A549 (cell line): ENCODE results near the gene SLC35A1. TPM values are rescaled to one million over a fixed set of nuclear protein-coding genes. Genes with fewer than 3 reads are reported as not detected.

Experiments used
- ATAC-seq, 2 experiments: fragments of 200-7000 bp in 1 of 2; fragments of >200 bp in 1 of 2; cut with Nextera tagmentation in 1 of 2; cut with Tn5 transposase in 1 of 2; 3 replicates each; pipeline versions ENCODE4 v1.8.0 to v1.9.1; 2018 to 2020; ENCODE audit warnings: mild to moderate bottlenecking in 1 of 2, moderate library complexity in 1 of 2
- CTCF ChIA-PET: fragments of 300-600 bp; sonication (Branson Sonifier 250); formaldehyde crosslinking; extraction: SDS; loops from one replicate; lab custom pipeline; 2021; ENCODE audit warnings: antibody characterized with exemption, inconsistent platforms; lab: Yijun Ruan, JAX
- POLR2A ChIA-PET: fragments of 350-600 bp; formaldehyde crosslinking; extraction: SDS; loops from one replicate; lab custom pipeline; 2021; ENCODE audit warnings: antibody characterized with exemption, inconsistent platforms; lab: Yijun Ruan, JAX
- DNase-seq, 2 experiments: peaks; one replicate each; pipeline versions ENCODE4 v3.0.0 to v3.0.0-alpha.2; 2011 to 2016; ENCODE audit warnings: low read depth in 1 of 2, low spot score in 1 of 2
- FAIRE-seq: peaks from 2 replicates; lab custom pipeline; 2011; peaks lifted over from hg19 to GRCh38; lab: Jason Lieb, UNC
- H3K27ac ChIP-seq, 2 experiments: fragments of >200 bp; sonication (Bioruptor Twin); formaldehyde crosslinking; 3 replicates each; pipeline ENCODE4 v1.5.1; 2016 to 2017
- H3K4me1 ChIP-seq: fragments of >200 bp; sonication (Bioruptor Twin); formaldehyde crosslinking; 3 replicates; pipeline ENCODE4 v1.6.1; 2016
- H3K4me2 ChIP-seq: fragments of >200 bp; sonication (Bioruptor Twin); formaldehyde crosslinking; 3 replicates; pipeline ENCODE4 v1.6.1; 2016
- H3K4me3 ChIP-seq: fragments of >200 bp; sonication (Bioruptor Twin); formaldehyde crosslinking; 3 replicates; pipeline ENCODE4 v1.5.1; 2016
- H3K9me3 ChIP-seq: fragments of >200 bp; sonication (Bioruptor Twin); formaldehyde crosslinking; 3 replicates; pipeline ENCODE4 v1.6.1; 2016
- BHLHE40 ChIP-seq: IDR thresholded peaks from 2 replicates; pipeline ENCODE4 v1.6.1; 2012; ENCODE audit warnings: low read depth, low read length, inconsistent platforms
- CBX2 ChIP-seq: fragments of 200-600 bp; sonication (generic); IDR thresholded peaks from 2 replicates; pipeline ENCODE4 v1.6.1; 2016; ENCODE audit warnings: low read depth, mild to moderate bottlenecking, borderline replicate concordance
- EHF ChIP-seq: fragments of 250-450 bp; sonication (Bioruptor Pico); IDR thresholded peaks from 2 replicates; pipeline ENCODE4 v1.5.0; 2020; ENCODE audit warnings: mild to moderate bottlenecking
- EHMT2 ChIP-seq: fragments of 200-600 bp; sonication (generic); IDR thresholded peaks from 2 replicates; pipeline ENCODE4 v1.6.1; 2016; ENCODE audit warnings: antibody characterized with exemption, low read depth, mild to moderate bottlenecking, moderate library complexity
- EP300 ChIP-seq, 2 experiments: fragments of >200 bp; sonication (Bioruptor Twin); formaldehyde crosslinking; IDR thresholded peaks; 2 replicates in 1 of 2; 3 replicates in 1 of 2; pipeline ENCODE4 v1.6.1; 2016 to 2017
- ESRRA ChIP-seq: fragments of 150-350 bp; IDR thresholded peaks from 2 replicates; pipeline ENCODE4 v1.6.1; 2014; ENCODE audit warnings: mild to moderate bottlenecking, low read length, borderline replicate concordance
- FOSL2 ChIP-seq, 2 experiments: fragments of 450-650 bp in 1 of 2; fragments of >200 bp in 1 of 2; sonication (Bioruptor Twin) in 1 of 2; formaldehyde crosslinking; IDR thresholded peaks; 2 replicates each; pipeline versions ENCODE4 v1.5.0 to v1.6.1; 2016 to 2020; ENCODE audit warnings: mild to moderate bottlenecking in 1 of 2, moderate library complexity in 1 of 2
- GATA3 ChIP-seq: IDR thresholded peaks from 2 replicates; pipeline ENCODE4 v1.6.1; 2012; ENCODE audit warnings: borderline replicate concordance
- HEYL ChIP-seq: fragments of 250-450 bp; sonication (Bioruptor Pico); IDR thresholded peaks from 2 replicates; pipeline ENCODE4 v1.8.0; 2021; ENCODE audit warnings: mild to moderate bottlenecking, moderate library complexity
- HOXA7 ChIP-seq: fragments of 250-450 bp; sonication (Bioruptor Pico); IDR thresholded peaks from 2 replicates; pipeline ENCODE4 v1.5.0; 2020; ENCODE audit warnings: mild to moderate bottlenecking, moderate library complexity
- JUN ChIP-seq, 2 experiments: fragments of >200 bp; sonication (Bioruptor Twin); formaldehyde crosslinking; IDR thresholded peaks; 2 replicates in 1 of 2; 3 replicates in 1 of 2; pipeline ENCODE4 v1.6.1; 2016 to 2017
- KDM5A ChIP-seq: fragments of 200-600 bp; sonication (generic); IDR thresholded peaks from 2 replicates; pipeline ENCODE4 v1.6.1; 2016; ENCODE audit warnings: antibody characterized with exemption, mild to moderate bottlenecking
- MAFK ChIP-seq: fragments of 450-650 bp; IDR thresholded peaks from 2 replicates; pipeline ENCODE4 v1.6.1; 2014; ENCODE audit not compliant: partially characterized antibody
- MAZ ChIP-seq: fragments of 150-350 bp; IDR thresholded peaks from 2 replicates; pipeline ENCODE4 v1.6.1; 2014; ENCODE audit warnings: antibody characterized with exemption, low read depth, low read length, borderline replicate concordance
- MYC ChIP-seq: IDR thresholded peaks from 2 replicates; pipeline ENCODE4 v1.6.1; 2012; ENCODE audit warnings: mild to moderate bottlenecking, inconsistent platforms, low read length, improper control_type of control experiment, borderline replicate concordance
- NFE2L2 ChIP-seq: fragments of 150-350 bp; conservative IDR thresholded peaks from 2 replicates; pipeline ENCODE4 v1.6.1; 2014; ENCODE audit warnings: low read length
- NR3C1 ChIP-seq: fragments of >200 bp; sonication (Bioruptor Twin); formaldehyde crosslinking; IDR thresholded peaks from 3 replicates; pipeline ENCODE4 v1.6.1; 2017
- PHF8 ChIP-seq: fragments of 200-600 bp; sonication (generic); IDR thresholded peaks from 2 replicates; pipeline ENCODE4 v1.6.1; 2016; ENCODE audit warnings: low read depth, mild to moderate bottlenecking, antibody characterized with exemption, moderate library complexity, borderline replicate concordance
- POLR2AphosphoS2 ChIP-seq: conservative IDR thresholded peaks from 2 replicates; pipeline ENCODE4 v1.6.1; 2012; ENCODE audit warnings: low read length, improper control_type of control experiment, inconsistent platforms
- RFX5 ChIP-seq: fragments of 450-650 bp; IDR thresholded peaks from 2 replicates; pipeline ENCODE4 v1.7.1; 2014; ENCODE audit warnings: antibody characterized with exemption, mild to moderate bottlenecking, moderate library complexity
- SREBF2 ChIP-seq: fragments of 450-650 bp; IDR thresholded peaks from 2 replicates; pipeline ENCODE4 v1.6.1; 2014; ENCODE audit warnings: mild to moderate bottlenecking, moderate library complexity
- TP53 ChIP-seq: fragments of 250-450 bp; sonication (Bioruptor Pico); IDR thresholded peaks from 2 replicates; pipeline ENCODE4 v1.5.0; 2021; ENCODE audit warnings: mild to moderate bottlenecking, moderate library complexity
- ZSCAN20 ChIP-seq: fragments of 250-450 bp; sonication (Bioruptor Pico); IDR thresholded peaks from 2 replicates; pipeline ENCODE4 v1.8.0; 2022; ENCODE audit warnings: mild to moderate bottlenecking, moderate library complexity
- WGBS: methylation state at CpG from one replicate; pipeline ENCODE4 v1.1.6; 2017; ENCODE audit errors: missing lambda C conversion rate; 5-methylcytosine and 5-hydroxymethylcytosine counted together
- polyA minus RNA-seq: library from RNA; depleted of rRNA, polyadenylated mRNA; stranded (reverse); fragments of >200 nt; gene quantifications from 2 replicates; pipeline ENCODE4 v1.2.3, GENCODE V29; 2011; rRNA and poly(A)+ RNA removed
- polyA plus RNA-seq, 4 experiments: library from polyadenylated mRNA; depleted of rRNA in 3 of 4; stranded (reverse); fragments of >200 nt; fragmentation: RNase III in 1 of 4; extraction: RNeasy Plus Mini Kit Qiagen cat#74134 plus additional on column Dnase treatment in 1 of 4; gene quantifications; 2 replicates in 3 of 4; 3 replicates in 1 of 4; pipeline ENCODE4 v1.2.3, GENCODE V29; 2011 to 2017
- TF ChIP-seq, protein P1 (sequence below): IDR thresholded peaks from 2 replicates; pipeline ENCODE4 v1.6.1; 2012
- TF ChIP-seq, protein P2 (sequence below): fragments of >200 bp; sonication (Bioruptor Twin); formaldehyde crosslinking; IDR thresholded peaks from 3 replicates; pipeline ENCODE4 v1.5.1; 2016
- TF ChIP-seq, protein P3 (sequence below): IDR thresholded peaks from 2 replicates; pipeline ENCODE4 v1.6.1; 2012; ENCODE audit warnings: low read depth, borderline replicate concordance
- TF ChIP-seq, protein P4 (sequence below): IDR thresholded peaks from 2 replicates; pipeline ENCODE4 v1.6.1; 2012
- TF ChIP-seq, protein P5 (sequence below): fragments of 250-450 bp; sonication (Bioruptor Pico); IDR thresholded peaks from 2 replicates; pipeline ENCODE4 v1.5.0; 2020; ENCODE audit warnings: low read depth, mild to moderate bottlenecking, moderate library complexity
- TF ChIP-seq, protein P6 (sequence below): fragments of 250-450 bp; sonication (Bioruptor Pico); IDR thresholded peaks from 2 replicates; pipeline ENCODE4 v1.5.0; 2021; ENCODE audit warnings: mild to moderate bottlenecking, moderate library complexity, borderline replicate concordance

The SLC35A1 gene, protein sequence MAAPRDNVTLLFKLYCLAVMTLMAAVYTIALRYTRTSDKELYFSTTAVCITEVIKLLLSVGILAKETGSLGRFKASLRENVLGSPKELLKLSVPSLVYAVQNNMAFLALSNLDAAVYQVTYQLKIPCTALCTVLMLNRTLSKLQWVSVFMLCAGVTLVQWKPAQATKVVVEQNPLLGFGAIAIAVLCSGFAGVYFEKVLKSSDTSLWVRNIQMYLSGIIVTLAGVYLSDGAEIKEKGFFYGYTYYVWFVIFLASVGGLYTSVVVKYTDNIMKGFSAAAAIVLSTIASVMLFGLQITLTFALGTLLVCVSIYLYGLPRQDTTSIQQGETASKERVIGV
- polyA plus RNA-seq (2011; rRNA removed): 21.4 and 23.7 TPM in 2 replicates
- polyA plus RNA-seq (2012; cell fraction: cytosol; rRNA removed): 5.2 and 5.8 TPM in 2 replicates
- 2.9 and 4.7 TPM in 2 replicates for polyA plus RNA-seq (2012; cell fraction: nucleus; rRNA removed)
- polyA plus RNA-seq (2017; fragmentation: RNase III; extraction: RNeasy Plus Mini Kit Qiagen cat#74134 plus additional on column Dnase treatment): 13.0 to 13.6 TPM (median 13.5 TPM) in 3 replicates
- 6.2 and 8.4 TPM in 2 replicates for polyA minus RNA-seq

DNA sequence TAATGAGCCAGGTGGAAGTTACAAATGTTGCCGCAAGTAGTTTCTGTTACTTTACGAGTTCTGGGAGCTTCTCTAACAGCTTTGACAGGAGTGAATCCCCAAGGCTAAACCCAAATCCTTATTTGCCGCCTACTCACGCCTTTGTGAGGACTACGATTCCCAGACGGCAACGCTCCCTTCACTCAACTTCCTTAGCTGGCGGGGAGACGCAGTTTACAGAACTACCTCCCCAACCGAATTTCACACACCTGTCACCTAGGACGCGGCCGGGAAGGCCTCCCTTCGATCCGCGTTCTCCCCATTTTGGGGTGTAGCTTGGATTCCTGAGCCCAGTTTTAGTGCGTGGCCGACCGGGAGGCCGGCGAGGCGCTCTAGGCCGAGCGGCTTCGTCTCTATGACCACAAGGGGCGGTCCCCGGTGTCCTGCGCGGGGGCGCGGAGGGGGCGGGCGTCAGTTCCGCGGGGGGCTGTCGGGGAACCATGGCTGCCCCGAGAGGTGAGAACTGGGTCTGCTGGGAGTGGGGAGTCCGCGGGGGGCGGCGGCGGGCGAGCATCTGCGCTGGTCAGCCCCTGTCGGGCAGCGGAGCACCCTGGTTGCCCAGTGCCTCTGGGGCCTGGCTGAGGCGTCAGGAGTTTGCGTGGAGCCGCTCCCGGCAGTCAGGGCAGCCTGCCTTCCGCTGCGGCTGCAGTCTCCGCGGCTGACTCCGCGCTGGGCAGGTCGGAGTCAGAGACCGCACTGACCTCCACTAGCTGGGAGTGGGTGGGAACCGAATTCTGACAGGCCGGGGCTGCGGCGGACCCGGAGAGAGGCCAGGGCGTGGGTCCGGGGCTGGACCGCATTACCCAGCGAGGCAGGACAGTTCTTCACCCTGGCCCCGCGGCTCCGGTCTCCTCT is at the start of gene SLC35A1:
SLC35A1 (plus strand) TSS at position 450 of the 894 bp plus-strand sequence; CDS start at position 480, 30 bp downstream.
- H3K9me3 ChIP-seq: no peaks in the 10 kb centered on the region
- H3K4me3 ChIP-seq: peak within 1 kb of the TSS; percentile 95
- H3K4me1 ChIP-seq: peaks cover 16% of the 10 kb centered on the region; the same call in 2 of the 3 replicates
- ATAC-seq (peak; percentile 96 to 97), FAIRE-seq (no peak), DNase-seq (peak; percentile 75 to 84)
- ChIA-PET CTCF (interaction anchor here (1.4 to 2.1 kb wide), 2 partner anchors 18 to 79 kb away, joined by 3 to 6 read pairs; no protein-coding TSS in a partner anchor), POLR2A (interaction anchor here (1.7 kb wide), 1 partner anchor 64 kb away, joined by 4 read pairs; no protein-coding TSS in a partner anchor)
- H3K4me2 ChIP-seq: peak within 1 kb of the TSS; percentile 83
- WGBS: 3% methylated on average over 8 of the region's 70 CpGs
- peak within 1 kb of the TSS; percentile 97 for H3K27ac ChIP-seq
- no peak for TF ChIP-seq ZSCAN20 (CRISPR knock-in tag)
- no peak for TF ChIP-seq EHMT2
- TF ChIP-seq EHF: no peak
- no peak for TF ChIP-seq POLR2AphosphoS2
- no peak for TF ChIP-seq SREBF2
- no peak for TF ChIP-seq NR3C1
- no peak for TF ChIP-seq TP53 (CRISPR knock-in tag)
- no peak for TF ChIP-seq NFE2L2
- TF ChIP-seq KDM5A: peak; percentile 42; the same call in 1 of the 2 replicates
- TF ChIP-seq, protein P1, sequence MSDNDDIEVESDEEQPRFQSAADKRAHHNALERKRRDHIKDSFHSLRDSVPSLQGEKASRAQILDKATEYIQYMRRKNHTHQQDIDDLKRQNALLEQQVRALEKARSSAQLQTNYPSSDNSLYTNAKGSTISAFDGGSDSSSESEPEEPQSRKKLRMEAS: peak; percentile 51
- TF ChIP-seq HOXA7: no peak
- TF ChIP-seq, protein P2, sequence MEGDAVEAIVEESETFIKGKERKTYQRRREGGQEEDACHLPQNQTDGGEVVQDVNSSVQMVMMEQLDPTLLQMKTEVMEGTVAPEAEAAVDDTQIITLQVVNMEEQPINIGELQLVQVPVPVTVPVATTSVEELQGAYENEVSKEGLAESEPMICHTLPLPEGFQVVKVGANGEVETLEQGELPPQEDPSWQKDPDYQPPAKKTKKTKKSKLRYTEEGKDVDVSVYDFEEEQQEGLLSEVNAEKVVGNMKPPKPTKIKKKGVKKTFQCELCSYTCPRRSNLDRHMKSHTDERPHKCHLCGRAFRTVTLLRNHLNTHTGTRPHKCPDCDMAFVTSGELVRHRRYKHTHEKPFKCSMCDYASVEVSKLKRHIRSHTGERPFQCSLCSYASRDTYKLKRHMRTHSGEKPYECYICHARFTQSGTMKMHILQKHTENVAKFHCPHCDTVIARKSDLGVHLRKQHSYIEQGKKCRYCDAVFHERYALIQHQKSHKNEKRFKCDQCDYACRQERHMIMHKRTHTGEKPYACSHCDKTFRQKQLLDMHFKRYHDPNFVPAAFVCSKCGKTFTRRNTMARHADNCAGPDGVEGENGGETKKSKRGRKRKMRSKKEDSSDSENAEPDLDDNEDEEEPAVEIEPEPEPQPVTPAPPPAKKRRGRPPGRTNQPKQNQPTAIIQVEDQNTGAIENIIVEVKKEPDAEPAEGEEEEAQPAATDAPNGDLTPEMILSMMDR: no peak
- no peak for TF ChIP-seq HEYL (CRISPR knock-in tag)
- TF ChIP-seq CBX2: no peak
- no peak for TF ChIP-seq FOSL2 (IDR thresholded peaks at IDR 0.05)
- no peak for TF ChIP-seq FOSL2 (CRISPR knock-in tag; IDR thresholded peaks at IDR 0.05)
- TF ChIP-seq, protein P3, sequence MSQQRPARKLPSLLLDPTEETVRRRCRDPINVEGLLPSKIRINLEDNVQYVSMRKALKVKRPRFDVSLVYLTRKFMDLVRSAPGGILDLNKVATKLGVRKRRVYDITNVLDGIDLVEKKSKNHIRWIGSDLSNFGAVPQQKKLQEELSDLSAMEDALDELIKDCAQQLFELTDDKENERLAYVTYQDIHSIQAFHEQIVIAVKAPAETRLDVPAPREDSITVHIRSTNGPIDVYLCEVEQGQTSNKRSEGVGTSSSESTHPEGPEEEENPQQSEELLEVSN: peak; percentile 7; the same call in 1 of the 2 replicates
- TF ChIP-seq, protein P4, sequence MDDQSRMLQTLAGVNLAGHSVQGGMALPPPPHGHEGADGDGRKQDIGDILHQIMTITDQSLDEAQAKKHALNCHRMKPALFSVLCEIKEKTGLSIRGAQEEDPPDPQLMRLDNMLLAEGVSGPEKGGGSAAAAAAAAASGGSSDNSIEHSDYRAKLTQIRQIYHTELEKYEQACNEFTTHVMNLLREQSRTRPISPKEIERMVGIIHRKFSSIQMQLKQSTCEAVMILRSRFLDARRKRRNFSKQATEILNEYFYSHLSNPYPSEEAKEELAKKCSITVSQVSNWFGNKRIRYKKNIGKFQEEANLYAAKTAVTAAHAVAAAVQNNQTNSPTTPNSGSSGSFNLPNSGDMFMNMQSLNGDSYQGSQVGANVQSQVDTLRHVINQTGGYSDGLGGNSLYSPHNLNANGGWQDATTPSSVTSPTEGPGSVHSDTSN: no peak
- TF ChIP-seq, protein P5, sequence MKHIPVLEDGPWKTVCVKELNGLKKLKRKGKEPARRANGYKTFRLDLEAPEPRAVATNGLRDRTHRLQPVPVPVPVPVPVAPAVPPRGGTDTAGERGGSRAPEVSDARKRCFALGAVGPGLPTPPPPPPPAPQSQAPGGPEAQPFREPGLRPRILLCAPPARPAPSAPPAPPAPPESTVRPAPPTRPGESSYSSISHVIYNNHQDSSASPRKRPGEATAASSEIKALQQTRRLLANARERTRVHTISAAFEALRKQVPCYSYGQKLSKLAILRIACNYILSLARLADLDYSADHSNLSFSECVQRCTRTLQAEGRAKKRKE (CRISPR knock-in tag): no peak
- peak; percentile 62 for TF ChIP-seq PHF8
- TF ChIP-seq ESRRA: no peak
- TF ChIP-seq RFX5: no peak
- no peak for TF ChIP-seq MAFK
- TF ChIP-seq, protein P6, sequence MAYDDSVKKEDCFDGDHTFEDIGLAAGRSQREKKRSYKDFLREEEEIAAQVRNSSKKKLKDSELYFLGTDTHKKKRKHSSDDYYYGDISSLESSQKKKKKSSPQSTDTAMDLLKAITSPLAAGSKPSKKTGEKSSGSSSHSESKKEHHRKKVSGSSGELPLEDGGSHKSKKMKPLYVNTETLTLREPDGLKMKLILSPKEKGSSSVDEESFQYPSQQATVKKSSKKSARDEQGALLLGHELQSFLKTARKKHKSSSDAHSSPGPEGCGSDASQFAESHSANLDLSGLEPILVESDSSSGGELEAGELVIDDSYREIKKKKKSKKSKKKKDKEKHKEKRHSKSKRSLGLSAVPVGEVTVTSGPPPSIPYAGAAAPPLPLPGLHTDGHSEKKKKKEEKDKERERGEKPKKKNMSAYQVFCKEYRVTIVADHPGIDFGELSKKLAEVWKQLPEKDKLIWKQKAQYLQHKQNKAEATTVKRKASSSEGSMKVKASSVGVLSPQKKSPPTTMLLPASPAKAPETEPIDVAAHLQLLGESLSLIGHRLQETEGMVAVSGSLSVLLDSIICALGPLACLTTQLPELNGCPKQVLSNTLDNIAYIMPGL (CRISPR knock-in tag): no peak
- no peak for TF ChIP-seq MAZ
- 0 out of 2 replicates have a peak, but pooled peaks have one; percentile 20 for TF ChIP-seq MYC
- no peak for TF ChIP-seq BHLHE40
- no peak for TF ChIP-seq EP300 (IDR thresholded peaks at IDR 0.05)
- TF ChIP-seq GATA3: no peak
- peak in 1 of 2 experiments; percentile 81; a peak in 3 of 5 replicates for TF ChIP-seq JUN (IDR thresholded peaks at IDR 0.05)
